IgD-negative memory B cell (primary cell): Measurements from ENCODE around the gene ATP11A. TPM values are rescaled to one million over a fixed set of nuclear protein-coding genes. Genes with fewer than 3 reads are reported as not detected.
A peak's percentile ranks its signal among the peaks of the same experiment; 100 is the strongest.

Experiments
- H3K27ac Mint-ChIP-seq, 3 donors: one replicate each; pipeline ENCODE4 v1.8.0; 2020 to 2022; ENCODE audit warnings: mild to moderate bottlenecking in 3 of 3, mixed read lengths in 3 of 3, moderate library complexity in 1 of 3
- H3K27me3 Mint-ChIP-seq: one replicate; pipeline ENCODE4 v1.8.0; 2021; ENCODE audit warnings: mixed read lengths
- H3K36me3 Mint-ChIP-seq: one replicate; pipeline ENCODE4 v1.8.0; 2020; ENCODE audit warnings: mild to moderate bottlenecking, mixed read lengths
- H3K4me1 Mint-ChIP-seq, 3 donors: one replicate each; pipeline ENCODE4 v1.8.0; 2020 to 2022; ENCODE audit warnings: mixed read lengths in 3 of 3, mild to moderate bottlenecking in 1 of 3
- H3K4me3 Mint-ChIP-seq, 4 donors: one replicate each; pipeline ENCODE4 v1.8.0; 2020 to 2022; ENCODE audit warnings: mild to moderate bottlenecking in 4 of 4, mixed read lengths in 4 of 4, moderate library complexity in 3 of 4
- H3K9me3 Mint-ChIP-seq, 3 donors: one replicate each; pipeline ENCODE4 v1.8.0; 2020 to 2021; ENCODE audit warnings: mixed read lengths in 3 of 3, mild to moderate bottlenecking in 1 of 3
- polyA plus RNA-seq: library from polyadenylated mRNA; unstranded; fragments of 300-500 nt; fragmentation: Illumina TruSeq; gene quantifications from one replicate; pipeline ENCODE4 v1.2.3, GENCODE V29; 2021

Gene ATP11A
- 2.9 TPM for polyA plus RNA-seq

GRCh38 chr13:112689303-112690245 lies at the start of gene ATP11A:
Gene ATP11A (plus strand): TSS chr13:112690038. CDS start chr13:112690417, 379 bp downstream.
- Mint-ChIP-seq H3K36me3 (no peaks in the 10 kb centered on the region), H3K4me1 (peaks cover 26 to 37% (median 34%) of the 10 kb centered on the region in 3 donors), H3K27ac (peak within 1 kb of the TSS; percentile 8 to 91 (median 38)), H3K27me3 (no peaks in the 10 kb centered on the region), H3K4me3 (peak within 1 kb of the TSS; percentile 87 to 93 (median 88)), H3K9me3 (no peaks in the 10 kb centered on the region)

DNA sequence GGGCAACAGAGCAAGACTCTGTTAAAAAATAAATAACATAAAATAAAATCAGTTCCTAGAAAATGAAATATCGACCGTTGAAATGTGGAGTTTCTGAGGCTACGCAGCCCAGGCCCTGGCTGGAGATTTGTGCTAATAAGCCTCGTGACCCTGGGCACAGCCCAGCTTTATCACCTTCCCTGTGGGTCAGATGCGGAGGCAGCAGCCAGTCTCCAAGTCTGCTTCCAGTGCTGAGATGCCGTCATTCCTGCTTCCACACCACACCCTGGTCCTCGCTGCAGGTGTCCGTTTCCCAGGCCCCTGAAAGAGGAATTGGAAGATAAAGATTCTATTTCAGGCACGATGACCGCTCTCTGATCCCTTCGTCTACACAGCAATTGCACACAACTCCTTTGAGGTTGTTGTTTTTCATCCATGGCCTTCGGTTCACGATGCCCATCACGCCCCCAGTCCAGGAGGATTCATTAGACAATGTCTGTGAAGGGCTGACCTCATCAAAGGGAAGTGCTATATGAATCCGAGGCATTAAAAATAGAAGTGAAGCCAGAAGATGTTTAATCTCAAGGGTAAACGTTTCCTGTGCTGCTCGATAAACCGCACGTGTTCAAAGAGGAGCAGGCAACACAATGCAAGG lies 48.3 kb upstream of the ATP11A start:
- H3K27me3 Mint-ChIP-seq: peaks cover 21% of the 10 kb centered on the region
- H3K4me1 Mint-ChIP-seq: peaks cover 3 to 11% (median 8%) of the 10 kb centered on the region in 3 donors
- no peaks in the 10 kb centered on the region for H3K9me3 Mint-ChIP-seq
- no peak overlapping the region for H3K27ac Mint-ChIP-seq
- peaks cover 2% of the 10 kb centered on the region for H3K36me3 Mint-ChIP-seq
- no peak overlapping the region for H3K4me3 Mint-ChIP-seq

DNA sequence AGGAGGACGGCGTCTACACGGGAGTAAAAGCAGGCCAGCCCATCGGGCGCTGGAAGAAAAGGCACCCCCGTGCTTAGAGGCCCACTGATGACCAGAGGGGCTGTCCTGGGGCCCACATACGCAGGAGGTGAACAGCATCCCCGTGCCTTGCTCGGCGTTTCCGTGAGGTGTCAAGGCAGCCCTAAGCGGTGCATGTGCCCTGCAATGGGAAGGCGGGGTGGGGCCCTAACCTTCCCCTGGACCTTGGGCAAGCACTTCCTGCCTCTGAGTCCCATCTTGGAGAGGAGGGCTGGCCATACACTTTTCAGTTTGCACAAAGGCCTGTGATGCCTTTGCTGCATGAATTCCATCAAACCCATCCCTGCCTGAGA lies 47.8 kb upstream of the ATP11A start:
- H3K27me3 Mint-ChIP-seq: peaks cover 18% of the 10 kb centered on the region
- H3K9me3 Mint-ChIP-seq: no peaks in the 10 kb centered on the region
- H3K4me1 Mint-ChIP-seq: peaks cover 3 to 11% (median 8%) of the 10 kb centered on the region in 3 donors
- H3K4me3 Mint-ChIP-seq: no peak overlapping the region
- H3K27ac Mint-ChIP-seq: no peak overlapping the region
- peaks cover 2% of the 10 kb centered on the region for H3K36me3 Mint-ChIP-seq

DNA sequence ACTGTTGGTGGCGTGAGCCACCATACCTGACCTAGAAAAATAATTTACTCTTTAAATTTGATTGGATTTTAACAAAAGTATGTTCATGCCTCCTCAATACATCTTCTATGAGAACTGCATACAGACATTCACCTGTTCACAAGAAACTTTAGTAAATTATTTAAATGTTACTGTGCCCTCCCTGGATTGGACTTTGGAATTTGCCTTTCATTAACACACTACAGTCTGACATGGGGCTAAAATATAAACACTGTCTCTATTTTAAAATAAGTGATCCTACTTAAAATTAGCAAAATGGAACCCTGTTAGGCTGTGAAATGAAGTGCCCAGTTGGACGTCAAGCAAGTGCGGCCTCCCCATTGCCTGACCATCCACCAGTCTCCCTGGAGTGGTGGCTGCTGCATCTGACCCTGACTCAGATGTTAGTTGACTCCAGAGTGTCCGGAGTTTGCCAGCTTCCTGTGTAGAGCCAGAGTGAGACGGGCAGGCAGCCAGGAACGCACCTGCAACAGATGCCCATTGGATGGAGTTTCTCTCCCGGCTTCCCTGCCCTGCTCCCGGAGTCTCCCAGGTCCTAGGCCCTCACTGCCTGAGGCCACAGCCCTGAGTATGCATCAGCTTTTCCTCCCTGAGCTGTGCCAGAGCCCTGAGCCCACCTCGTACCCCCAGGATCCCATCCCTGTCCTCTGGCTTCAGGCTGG lies 45.9 kb upstream of the ATP11A start:
- H3K9me3 Mint-ChIP-seq: no peaks in the 10 kb centered on the region
- peaks cover 2% of the 10 kb centered on the region for H3K36me3 Mint-ChIP-seq
- peaks cover 19% of the 10 kb centered on the region for H3K27me3 Mint-ChIP-seq
- H3K27ac Mint-ChIP-seq: no peak overlapping the region
- H3K4me1 Mint-ChIP-seq: peaks cover 3 to 11% (median 8%) of the 10 kb centered on the region in 3 donors
- no peak overlapping the region for H3K4me3 Mint-ChIP-seq

- Mint-ChIP-seq H3K36me3 (peaks cover 2% of the 10 kb centered on the region), H3K9me3 (no peaks in the 10 kb centered on the region), H3K4me3 (no peak overlapping the region), H3K27me3 (peaks cover 15% of the 10 kb centered on the region), H3K4me1 (peaks cover 0 to 8% (median 5%) of the 10 kb centered on the region in 3 donors), H3K27ac (no peak overlapping the region)
Observed at GRCh38 chr13:112645327-112645914, 44.4 kb upstream of the ATP11A start.

DNA sequence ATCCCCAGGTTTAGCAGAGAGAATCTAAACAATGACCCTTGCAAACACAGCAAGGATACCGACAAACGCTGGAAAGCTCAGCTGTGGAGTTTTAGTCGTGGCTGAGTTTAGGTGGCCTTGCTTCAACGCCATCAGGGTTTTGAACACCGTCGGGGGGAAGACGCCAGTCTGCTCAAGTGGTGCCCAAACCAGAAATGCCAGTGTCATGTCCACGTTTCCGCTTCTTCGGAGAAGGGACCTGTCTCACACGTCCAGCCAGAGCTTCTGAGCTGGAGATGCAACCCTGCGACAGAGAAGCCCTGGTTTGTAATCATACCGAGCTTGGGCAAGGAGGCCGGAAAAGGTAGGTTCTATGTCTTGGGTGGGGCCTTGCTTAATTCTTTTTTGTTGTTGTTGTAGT lies 42.6 kb upstream of the ATP11A start:
- Mint-ChIP-seq H3K9me3 (no peaks in the 10 kb centered on the region), H3K4me1 (peaks cover 0 to 2% (median 0%) of the 10 kb centered on the region in 3 donors), H3K4me3 (no peak overlapping the region), H3K27ac (no peak overlapping the region), H3K36me3 (peaks cover 2% of the 10 kb centered on the region), H3K27me3 (peaks cover 9% of the 10 kb centered on the region)

DNA sequence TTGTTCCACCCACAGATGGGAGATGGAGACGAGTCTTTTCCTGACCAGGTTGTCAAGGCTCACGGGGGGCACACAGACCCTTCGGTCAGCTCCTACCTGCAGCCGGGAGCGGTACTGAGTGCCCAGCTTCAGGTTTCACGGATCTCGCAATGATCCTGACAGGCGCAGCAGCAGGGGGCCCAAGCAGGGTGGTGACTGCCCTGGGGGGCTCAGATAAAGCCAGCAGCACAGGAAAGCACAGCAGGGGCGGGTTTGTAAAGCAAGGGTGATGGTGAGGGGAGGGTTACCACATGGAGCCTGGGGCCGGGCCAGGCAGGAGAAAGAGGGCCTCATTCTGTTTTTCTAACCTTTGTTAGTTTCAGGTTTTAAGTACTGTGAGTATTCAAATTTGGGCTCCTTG lies 41.7 kb upstream of the ATP11A start:
- H3K9me3 Mint-ChIP-seq: no peaks in the 10 kb centered on the region
- no peak overlapping the region for H3K4me3 Mint-ChIP-seq
- H3K4me1 Mint-ChIP-seq: no peaks in the 10 kb centered on the region

GRCh38 chr13:112648966-112649690 lies 40.7 kb upstream of the ATP11A start:
- Mint-ChIP-seq H3K4me3 (no peak overlapping the region), H3K27me3 (peaks cover 9% of the 10 kb centered on the region), H3K9me3 (no peaks in the 10 kb centered on the region), H3K4me1 (no peaks in the 10 kb centered on the region), H3K27ac (no peak overlapping the region), H3K36me3 (no peaks in the 10 kb centered on the region)

More for the DNA sequence above, 41.7 kb upstream of the ATP11A start:
- H3K36me3 Mint-ChIP-seq: peaks cover 2% of the 10 kb centered on the region
- H3K27me3 Mint-ChIP-seq: peaks cover 9% of the 10 kb centered on the region
- no peak overlapping the region for H3K27ac Mint-ChIP-seq

DNA sequence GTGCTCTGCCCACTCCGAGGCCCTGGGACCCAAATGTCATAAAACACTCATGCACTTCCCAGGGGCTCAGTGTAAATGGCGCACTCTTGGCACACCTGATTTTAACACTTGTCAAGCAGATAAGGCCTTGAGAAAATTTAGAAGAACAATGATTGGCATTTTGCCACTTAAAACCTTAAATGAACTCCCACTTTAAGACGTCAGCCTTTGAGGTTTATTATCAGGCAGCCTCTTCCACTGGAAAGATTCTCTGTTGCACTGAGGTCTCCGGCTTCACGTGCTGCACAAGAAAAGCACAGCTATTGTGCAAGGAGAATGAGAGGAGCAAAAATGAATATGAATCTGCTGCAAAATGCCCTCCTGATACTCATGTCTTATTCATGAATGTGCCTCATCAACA lies 38.5 kb upstream of the ATP11A start:
- no peak overlapping the region for H3K4me3 Mint-ChIP-seq
- H3K9me3 Mint-ChIP-seq: no peaks in the 10 kb centered on the region
- no peak overlapping the region for H3K27ac Mint-ChIP-seq
- peaks cover 9% of the 10 kb centered on the region for H3K27me3 Mint-ChIP-seq
- H3K4me1 Mint-ChIP-seq: no peaks in the 10 kb centered on the region
- H3K36me3 Mint-ChIP-seq: no peaks in the 10 kb centered on the region

DNA sequence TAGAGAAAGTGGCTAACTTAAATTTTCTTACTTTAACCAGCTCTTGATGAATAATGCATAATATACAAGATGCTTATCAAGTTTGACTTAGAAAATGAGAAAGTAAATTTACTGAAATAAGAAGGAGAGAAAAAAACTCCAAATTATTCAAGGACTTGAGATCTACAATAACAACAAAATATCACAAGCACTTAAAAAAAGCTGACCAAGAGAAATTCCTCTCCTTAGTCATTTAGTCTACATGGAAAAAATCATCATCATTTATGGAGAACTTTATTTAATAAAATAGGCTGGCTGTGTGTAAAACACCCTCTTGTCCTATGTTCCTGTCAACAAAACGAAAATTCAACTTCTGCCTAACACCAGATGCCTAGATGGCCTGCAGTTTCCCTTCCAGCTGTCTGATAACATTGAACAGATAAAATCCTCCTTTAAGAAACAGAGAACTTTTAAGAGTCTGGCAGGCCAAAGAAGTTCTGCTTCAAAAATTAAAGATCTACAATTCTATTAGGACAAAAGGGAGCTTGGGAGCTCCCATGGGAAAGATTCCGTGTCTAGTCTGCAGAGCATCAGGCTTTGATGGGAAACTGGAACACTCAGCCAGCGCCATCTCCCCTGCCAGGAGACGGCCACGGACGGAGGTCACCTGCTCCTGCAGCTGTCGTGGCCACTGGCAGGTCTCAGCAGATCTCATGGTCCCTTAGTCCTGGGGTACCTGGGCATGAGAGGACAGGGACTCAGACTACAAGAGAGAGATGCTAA lies 37.9 kb upstream of the ATP11A start:
- Mint-ChIP-seq H3K9me3 (no peaks in the 10 kb centered on the region), H3K4me3 (no peak overlapping the region), H3K27me3 (peaks cover 9% of the 10 kb centered on the region), H3K27ac (no peak overlapping the region), H3K36me3 (no peaks in the 10 kb centered on the region), H3K4me1 (no peaks in the 10 kb centered on the region)

DNA sequence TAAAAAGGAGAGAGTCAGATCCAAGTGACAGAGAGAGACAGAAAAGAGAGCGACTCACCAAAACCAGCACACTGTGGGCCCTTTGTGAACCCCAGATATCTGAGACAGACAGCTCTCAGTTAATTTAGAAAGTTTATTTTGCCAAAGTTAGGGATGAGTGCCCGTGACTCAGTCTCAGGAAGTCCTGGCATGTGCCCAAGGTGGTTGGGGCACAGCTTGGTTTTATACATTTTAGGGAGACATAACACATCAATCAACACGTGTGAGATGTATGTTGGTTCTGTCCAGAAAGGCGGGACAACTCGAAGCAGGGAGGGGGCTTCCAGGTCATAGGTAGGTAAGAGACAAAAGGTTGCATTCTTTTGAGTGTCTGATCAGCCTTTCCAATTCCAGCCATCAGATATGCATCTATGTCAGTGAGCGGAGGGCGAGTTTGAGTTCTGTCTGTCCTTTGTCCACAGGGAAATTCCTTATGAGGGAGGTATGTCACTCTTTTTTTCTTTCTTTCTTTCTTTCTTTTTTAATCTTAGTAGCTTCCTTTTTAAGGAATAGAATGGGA lies 37.2 kb upstream of the ATP11A start:
- Mint-ChIP-seq H3K9me3 (no peaks in the 10 kb centered on the region), H3K27ac (no peak overlapping the region), H3K36me3 (no peaks in the 10 kb centered on the region), H3K4me3 (no peak overlapping the region), H3K4me1 (no peaks in the 10 kb centered on the region), H3K27me3 (peaks cover 9% of the 10 kb centered on the region)

GRCh38 chr13:112653071-112653470 lies 36.8 kb upstream of the ATP11A start:
- Mint-ChIP-seq H3K27me3 (peaks cover 6% of the 10 kb centered on the region), H3K27ac (no peak overlapping the region), H3K36me3 (no peaks in the 10 kb centered on the region), H3K4me3 (no peak overlapping the region), H3K4me1 (no peaks in the 10 kb centered on the region), H3K9me3 (no peaks in the 10 kb centered on the region)

GRCh38 chr13:112655913-112656312 lies 33.9 kb upstream of the ATP11A start:
- Mint-ChIP-seq H3K4me3 (no peak overlapping the region), H3K27me3 (peaks cover 1% of the 10 kb centered on the region), H3K9me3 (peaks cover 0 to 2% (median 0%) of the 10 kb centered on the region in 3 donors), H3K4me1 (no peaks in the 10 kb centered on the region), H3K27ac (no peak overlapping the region), H3K36me3 (no peaks in the 10 kb centered on the region)
